Stimulated activated CD4-positive, alpha-beta T cell treated with anti-CD3 and anti-CD28 coated beads, Interleukin-15, amount 100 ng/mL, for 48 hours (primary cell): Measurements from ENCODE around the gene PEX3.
"Not testable (repeated sequence)": the region's sequence is repeated elsewhere in the genome, so short reads cannot be mapped to it uniquely, and the experiment has no call there.

Experiments used
- DNase-seq, 2 donors: peaks; one replicate each; pipeline ENCODE4 v3.0.0-alpha.2; 2020; ENCODE audit warnings: low read depth in 2 of 2

The PEX3 gene

GRCh38 chr6:143506620-143507019 is 56.0 kb downstream of the PEX3 start:
- DNase-seq, result no peak

GRCh38 chr6:143507358-143508145 is 56.9 kb downstream of the PEX3 start:
- no peak for DNase-seq

GRCh38 chr6:143510326-143510725 is 59.7 kb downstream of the PEX3 start:
- DNase-seq, result not testable (repeated sequence)

- peak; percentile 45 to 54 for DNase-seq
Observed at GRCh38 chr6:143510991-143511891, 60.6 kb downstream of the PEX3 start, which contains the start of gene FUCA2. FUCA2 (minus strand) TSS chr6:143511720; CDS start chr6:143511634, 86 bp downstream.

- DNase-seq, result no peak
Observed at GRCh38 chr6:143513410-143513809, 62.8 kb downstream of the PEX3 start.

- no peak for DNase-seq
Observed at GRCh38 chr6:143515061-143515760, 64.6 kb downstream of the PEX3 start.

GRCh38 chr6:143515766-143516355 is 65.3 kb downstream of the PEX3 start:
- DNase-seq, result no peak

- no peak for DNase-seq
Observed at GRCh38 chr6:143516690-143517446, 66.3 kb downstream of the PEX3 start.

- DNase-seq, result no peak
Observed at GRCh38 chr6:143517447-143517773, 66.8 kb downstream of the PEX3 start.

- DNase-seq, result no peak
Observed at GRCh38 chr6:143522039-143522600, 71.5 kb downstream of the PEX3 start.

GRCh38 chr6:143525356-143525755 is 74.8 kb downstream of the PEX3 start:
- no peak for DNase-seq

GRCh38 chr6:143527677-143528076 is 77.1 kb downstream of the PEX3 start:
- DNase-seq, result no peak

- no peak for DNase-seq
Observed at GRCh38 chr6:143528164-143528811, 77.7 kb downstream of the PEX3 start.

- no peak for DNase-seq
Observed at GRCh38 chr6:143529095-143529494, 78.5 kb downstream of the PEX3 start.

GRCh38 chr6:143531720-143532499 is 81.3 kb downstream of the PEX3 start:
- no peak for DNase-seq

- DNase-seq, result no peak
Observed at GRCh38 chr6:143535189-143535614, 84.6 kb downstream of the PEX3 start.

GRCh38 chr6:143536461-143536865 is 85.9 kb downstream of the PEX3 start:
- peak in 1 of 2 donors; percentile 36 for DNase-seq

- peak; percentile 28 to 47 for DNase-seq
Observed at GRCh38 chr6:143536866-143537691, 86.5 kb downstream of the PEX3 start.
